K562 (cell line): ENCODE data around the gene TRIM27. TPM values are rescaled to one million over a fixed set of nuclear protein-coding genes. Genes with fewer than 3 reads are reported as not detected.

Source experiments
- DACH1 ChIP-seq: fragments of 450-650 bp; IDR thresholded peaks from 2 replicates; pipeline ENCODE4 v1.6.1; 2018; ENCODE audit not compliant: partially characterized antibody
- FOXJ2 ChIP-seq: fragments of 200-800 bp; sonication (Bioruptor generic); IDR thresholded peaks from 2 replicates; pipeline ENCODE4 v1.6.1; 2016; ENCODE audit warnings: missing genetic modification characterization, missing compliant biosample characterization
- FOXO4 ChIP-seq: fragments of 450-650 bp; formaldehyde crosslinking; IDR thresholded peaks from 2 replicates; pipeline ENCODE4 v1.4.0; 2020; ENCODE audit warnings: mild to moderate bottlenecking, moderate library complexity
- NR2F6 ChIP-seq: fragments of 450-650 bp; formaldehyde crosslinking; IDR thresholded peaks from 2 replicates; pipeline ENCODE4 v1.4.0; 2020; ENCODE audit warnings: mild to moderate bottlenecking
- RNF2 ChIP-seq: sonication (generic); IDR thresholded peaks from 2 replicates; pipeline ENCODE4 v1.6.1; 2016
- TBL1XR1 ChIP-seq, 2 experiments: IDR thresholded peaks; 2 replicates each; pipeline ENCODE4 v1.6.1; 2012; ENCODE audit warnings: improper control_type of control experiment in 2 of 2, low read length in 2 of 2, mild to moderate bottlenecking in 1 of 2
- TBP ChIP-seq: optimal IDR thresholded peaks from 2 replicates; pipeline ENCODE3; 2011; ENCODE audit warnings: low read depth, low read length, improper control_type of control experiment
- polyA plus RNA-seq, 8 experiments: library from polyadenylated mRNA; depleted of rRNA in 4 of 8; stranded (reverse) in 5 of 8; unstranded in 3 of 8; fragments of >200 nt; fragmentation: Nextera tagmentation in 2 of 8; fragmentation: Illumina TruSeq in 1 of 8; extraction: Ambion mirVana in 2 of 8; extraction: Trizol in 1 of 8; gene quantifications; 2 replicates each; pipeline versions ENCODE4 v1.2.1 to v1.2.3, GENCODE V29; 2011 to 2014; ENCODE audit warnings: inconsistent platforms in 1 of 8, missing spikeins in 1 of 8
- total RNA-seq, 7 experiments: library from RNA; depleted of rRNA in 6 of 7; stranded (reverse); fragments of >200 nt in 6 of 7; fragmentation: Illumina TruSeq in 2 of 7; extraction: Trizol in 2 of 7; gene quantifications; 2 replicates each; pipeline versions ENCODE4 v1.2.1 to v1.2.3, GENCODE V29; 2011 to 2021; ENCODE audit warnings: low replicate concordance in 1 of 7

Gene TRIM27
- total and polyA plus RNA-seq, 9 of the 15 experiments (the other 6 are each of a cell fraction or from before 2014, with no cell fraction given), result 37.7 to 235 (median 122) TPM

GRCh38 chr6:28941684-28942448 lies 18.1 kb upstream of the TRIM27 start (continued):
- TF ChIP-seq FOXO4 (CRISPR knock-in tag) (no peak), FOXJ2 (peak; percentile 54; the same call in 1 of the 2 replicates), TBL1XR1 (IDR thresholded peaks at IDR 0.05; ENCODE audit: low read length in 2 of 2) (peak; percentile 17 to 93; a peak in 1 of 4 replicates), TBP (peak; percentile 99), DACH1 (peak; percentile 0), NR2F6 (CRISPR knock-in tag) (no peak), RNF2 (peak; percentile 69; the same call in 1 of the 2 replicates)
